Muscle of back (tissue), 11 donors: ENCODE measurements around the gene AGBL1. TPM values are rescaled to one million over a fixed set of nuclear protein-coding genes. Genes with fewer than 3 reads are reported as not detected.
"Not testable (repeated sequence)": the region's sequence is repeated elsewhere in the genome, so short reads cannot be mapped to it uniquely, and the experiment has no call there.

Experiments used
- DNase-seq, 3 donors: peaks; one replicate each; pipeline versions ENCODE4 v3.0.0 to v3.0.0-alpha.2; 2013
- polyA plus RNA-seq, 10 donors: library from polyadenylated mRNA; unstranded; fragments of 120-200 nt; gene quantifications; one replicate each; pipeline ENCODE4 v1.2.1, GENCODE V29; 2013; ENCODE audit not compliant: insufficient read length in 10 of 10

AGBL1 gene
- polyA plus RNA-seq, 10 donors: 4.3 to 22.4 (median 17.0) TPM

- DNase-seq: no peak
Observed at GRCh38 chr15:86870846-86871245, 791.2 kb downstream of the AGBL1 start.

DNA sequence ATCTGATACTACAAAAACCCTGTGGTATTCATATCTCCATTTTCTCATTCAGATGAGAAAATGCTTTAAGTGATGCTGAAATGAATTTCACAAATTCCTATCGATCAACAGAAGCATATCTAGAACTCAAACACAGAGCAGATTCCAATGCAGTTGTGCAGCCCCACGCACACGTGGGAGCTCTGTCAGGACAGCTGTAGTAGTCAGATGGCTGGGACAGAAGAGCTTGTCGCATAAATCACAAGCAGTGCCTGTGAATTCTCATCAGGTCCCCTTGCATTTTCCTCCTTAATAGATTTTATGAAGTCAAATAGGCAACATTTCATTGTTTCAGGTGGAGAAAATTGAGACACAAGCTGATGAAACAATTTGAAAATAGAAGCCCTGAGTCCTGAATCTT lies 792.3 kb downstream of the AGBL1 start:
- no peak for DNase-seq

GRCh38 chr15:86872782-86873181 lies 793.1 kb downstream of the AGBL1 start:
- DNase-seq: no peak

- no peak for DNase-seq
Observed at GRCh38 chr15:86875067-86875466, 795.4 kb downstream of the AGBL1 start.

DNA sequence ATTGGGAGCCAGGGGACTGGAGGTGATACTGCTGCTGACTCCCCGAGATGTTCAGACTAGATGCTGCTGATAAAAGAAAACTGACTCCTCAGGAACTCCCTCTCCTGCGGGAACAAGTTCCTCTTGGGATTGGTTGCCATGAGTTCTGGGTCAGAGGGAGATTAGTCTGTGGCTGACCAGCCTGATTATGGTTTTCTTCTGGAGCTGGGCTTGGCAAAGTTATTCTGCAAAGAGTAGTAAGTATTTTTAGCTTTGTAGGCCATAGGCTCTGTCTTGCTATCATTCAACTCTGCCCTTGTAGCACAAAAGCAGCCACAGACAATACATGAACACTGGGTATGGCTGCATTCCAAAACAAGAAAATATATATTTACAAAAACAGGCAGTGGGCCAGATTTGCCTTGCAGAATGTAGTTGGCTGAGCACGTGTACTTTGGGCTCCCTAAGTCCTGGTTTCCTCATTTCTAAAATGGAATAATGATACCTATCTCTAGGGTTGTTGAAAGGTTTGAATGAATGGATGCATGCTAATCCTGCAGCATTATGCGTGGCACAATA lies 796.8 kb downstream of the AGBL1 start:
- no peak for DNase-seq

DNA sequence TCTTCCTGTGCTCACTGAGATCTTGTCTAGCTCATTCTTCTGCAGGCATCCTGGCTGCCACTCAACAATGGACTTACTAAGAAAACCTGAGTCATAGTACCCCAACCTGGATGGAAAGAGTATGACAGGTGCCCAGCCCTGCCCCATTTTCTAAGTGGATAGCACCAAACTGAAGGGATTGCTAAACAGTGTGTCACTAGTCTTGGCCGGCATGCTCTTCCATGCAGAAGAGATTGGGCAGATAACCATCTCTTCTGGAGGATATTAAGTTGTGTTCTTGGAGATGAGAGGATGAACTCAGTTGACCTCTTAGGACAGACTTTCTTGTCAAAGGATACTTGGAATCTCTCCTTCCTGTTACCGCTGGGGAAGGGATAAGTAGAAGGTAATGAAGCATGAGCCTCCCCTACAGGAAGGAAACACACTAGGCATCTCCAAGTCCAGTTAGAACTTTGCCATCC lies 797.5 kb downstream of the AGBL1 start:
- no peak for DNase-seq

DNA sequence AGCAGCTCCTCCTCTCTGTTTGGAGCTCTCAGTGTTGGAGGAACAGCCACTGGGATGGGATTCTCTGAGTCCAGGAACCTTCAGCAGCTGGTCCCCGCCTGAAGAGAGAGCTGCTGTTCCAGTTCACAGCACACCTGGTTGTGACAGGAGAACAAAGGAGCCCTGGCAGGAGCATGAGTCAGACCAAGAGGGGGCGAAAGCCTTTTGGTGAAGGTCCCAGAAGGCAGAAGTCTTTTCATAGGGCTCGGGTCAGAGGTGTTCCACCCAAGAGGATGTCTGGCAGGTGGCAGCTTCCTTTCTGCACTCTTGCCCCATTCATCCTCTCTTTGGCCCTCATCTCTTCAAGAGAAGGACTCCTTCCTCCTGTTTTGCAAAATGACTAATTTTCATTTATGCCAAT lies 799.2 kb downstream of the AGBL1 start:
- DNase-seq: not testable (repeated sequence)

- DNase-seq: no peak
Observed at GRCh38 chr15:86879250-86880229, 799.9 kb downstream of the AGBL1 start.

GRCh38 chr15:86885616-86886015 lies 805.9 kb downstream of the AGBL1 start:
- DNase-seq: no peak

DNA sequence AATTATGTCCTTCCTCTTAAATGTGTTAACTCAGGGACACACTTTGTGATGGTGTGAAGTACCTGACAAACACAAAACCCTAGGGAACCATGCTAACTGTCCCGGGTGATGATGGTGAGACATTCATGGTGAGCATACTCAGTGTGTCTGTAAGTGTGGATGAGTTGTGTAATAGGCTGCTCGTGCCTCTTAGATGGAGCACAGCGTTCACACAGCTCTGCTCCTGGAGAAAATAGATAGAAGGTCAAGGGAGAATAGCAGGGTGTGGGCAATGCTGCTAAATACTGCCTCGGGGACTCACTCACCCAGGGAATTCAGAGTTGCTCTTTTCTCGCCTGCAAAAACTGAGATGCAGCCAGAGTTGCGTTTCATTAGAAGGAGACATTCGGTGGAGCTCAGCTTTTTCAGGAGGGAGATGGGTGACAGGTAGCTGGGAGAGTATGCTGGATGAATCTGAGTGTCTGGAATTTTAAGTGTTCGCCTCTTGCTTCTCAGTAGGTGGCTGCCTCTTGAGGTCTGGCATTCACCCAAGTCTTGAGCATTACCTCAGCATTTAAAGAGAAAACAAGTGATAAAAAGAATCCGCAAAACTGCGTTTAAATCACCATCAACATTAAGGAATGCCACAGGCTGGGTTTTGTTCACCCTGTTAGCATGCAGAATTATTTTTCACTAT lies 813.2 kb downstream of the AGBL1 start:
- DNase-seq: peak in 1 of 3 donors; percentile 48

- peak in 1 of 3 donors; percentile 6 for DNase-seq
Observed at GRCh38 chr15:86894269-86894668, 814.6 kb downstream of the AGBL1 start.

DNA sequence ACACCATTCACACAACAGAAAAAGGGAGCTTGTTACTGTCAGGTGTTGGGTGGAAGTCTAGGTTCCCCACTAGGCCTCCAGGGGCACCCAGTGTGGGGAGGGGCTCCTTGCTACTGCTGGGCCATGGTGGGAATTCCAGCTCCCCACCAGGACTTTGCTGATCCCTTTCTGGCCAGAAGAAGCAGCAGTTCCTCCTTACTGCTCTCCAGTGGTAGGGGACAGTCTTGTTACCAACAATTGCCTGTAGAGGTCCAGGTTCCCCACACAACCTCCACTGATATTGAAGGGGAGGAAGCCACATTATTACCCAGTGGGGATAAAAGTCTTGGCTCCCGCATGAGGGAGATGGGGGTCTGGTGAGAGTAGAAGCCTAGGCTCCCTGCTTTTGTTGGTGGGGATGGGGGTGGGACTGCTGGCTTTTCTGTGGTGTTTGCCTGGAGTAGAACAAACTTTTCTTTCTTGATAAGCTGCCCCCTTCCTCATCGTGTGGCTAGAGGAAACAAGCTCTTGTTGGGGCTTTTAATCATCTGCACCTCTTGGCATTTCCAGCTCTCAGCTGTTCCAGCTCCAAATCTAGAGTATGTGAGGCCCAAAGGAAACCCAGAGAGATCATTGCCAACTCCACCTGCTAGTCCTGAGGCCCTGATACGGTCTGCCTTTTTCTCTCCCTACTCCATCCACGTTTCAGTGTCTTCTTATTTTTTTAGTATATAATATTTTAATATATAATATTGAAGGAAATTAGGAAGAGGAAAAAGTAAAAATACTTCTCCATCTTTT lies 824.2 kb downstream of the AGBL1 start:
- no peak for DNase-seq

- DNase-seq: no peak
Observed at GRCh38 chr15:86905625-86906256, 826.1 kb downstream of the AGBL1 start.

DNA sequence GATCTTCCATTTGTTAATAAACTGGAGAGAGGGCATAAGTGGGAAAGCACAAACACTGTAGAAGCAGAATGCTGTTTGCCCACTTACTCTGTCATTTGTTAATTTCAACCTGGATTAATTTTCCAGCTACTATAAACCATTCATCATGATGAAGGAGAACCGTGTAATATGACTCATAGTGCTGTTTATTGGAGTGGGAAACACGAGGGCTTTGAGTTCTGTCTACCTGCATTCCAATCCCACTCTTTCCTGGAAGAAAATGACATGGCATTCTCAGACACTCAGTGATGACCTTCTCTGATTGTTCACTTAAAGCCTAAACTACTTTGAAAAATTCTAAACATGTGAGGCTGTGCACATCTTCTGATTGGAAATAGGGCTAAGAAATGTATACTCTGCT lies 826.7 kb downstream of the AGBL1 start:
- no peak for DNase-seq

GRCh38 chr15:86911022-86911421 lies 831.4 kb downstream of the AGBL1 start:
- DNase-seq: no peak

GRCh38 chr15:86912661-86913060 lies 833.0 kb downstream of the AGBL1 start:
- no peak for DNase-seq

DNA sequence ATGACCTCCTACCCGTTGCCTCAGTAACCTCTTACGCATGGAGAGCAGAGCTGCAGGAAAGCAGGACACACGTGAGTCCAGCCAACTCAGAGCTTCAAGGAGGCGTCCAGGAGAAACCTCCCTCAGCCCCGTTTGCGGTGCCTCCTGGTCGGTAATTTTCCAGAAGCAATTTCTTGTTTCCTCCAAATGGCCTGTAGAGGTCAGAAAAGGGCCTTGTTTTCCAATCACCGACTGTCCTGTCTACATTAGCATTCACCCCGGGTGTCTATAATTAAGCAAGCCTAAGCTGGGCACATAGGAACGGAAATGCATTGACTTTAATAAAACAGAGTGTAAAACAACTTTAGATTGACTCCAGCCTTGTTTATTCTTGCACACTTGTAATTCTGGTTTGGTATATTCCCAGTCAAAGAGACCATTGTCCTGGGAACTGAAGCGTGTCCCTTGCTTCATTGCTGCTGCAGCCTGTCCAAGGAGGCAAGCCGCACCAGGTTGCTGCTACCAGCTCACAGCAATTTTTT lies 836.2 kb downstream of the AGBL1 start:
- DNase-seq: peak; percentile 24 to 53 (median 40)

DNA sequence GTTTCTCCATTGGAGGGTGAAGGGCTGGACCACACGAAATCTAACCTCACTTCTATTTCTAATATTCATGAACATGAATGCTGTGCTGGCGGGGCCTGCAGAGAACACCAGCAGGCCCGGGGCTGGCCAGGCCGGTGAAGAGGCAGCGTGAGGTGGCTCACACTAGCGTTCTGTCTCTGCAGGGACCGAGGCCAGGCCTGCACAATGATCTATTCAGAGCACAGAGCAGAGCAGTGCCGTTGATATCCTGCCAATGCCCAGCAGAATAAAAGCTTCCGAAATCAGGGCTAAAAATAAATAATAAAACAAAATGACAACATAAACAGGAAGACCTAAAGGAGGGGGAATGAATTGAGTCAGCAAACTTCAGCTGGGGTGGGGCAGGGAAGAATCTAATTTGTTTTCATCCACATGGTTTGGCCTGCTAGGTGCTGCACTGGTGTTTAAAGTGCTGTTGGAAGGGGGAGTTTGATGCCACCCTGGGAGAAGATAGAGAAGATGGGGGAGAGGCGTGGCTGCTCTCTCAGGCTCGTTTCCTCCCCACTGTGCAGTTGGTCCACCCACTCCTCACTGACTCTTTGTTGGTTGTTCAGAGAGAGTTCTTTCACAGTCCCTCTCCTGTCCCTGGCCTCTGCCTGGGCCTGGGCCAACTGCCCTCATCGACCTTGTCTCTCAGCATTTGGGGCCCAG lies 837.1 kb downstream of the AGBL1 start:
- DNase-seq: peak in 1 of 3 donors; percentile 15

DNA sequence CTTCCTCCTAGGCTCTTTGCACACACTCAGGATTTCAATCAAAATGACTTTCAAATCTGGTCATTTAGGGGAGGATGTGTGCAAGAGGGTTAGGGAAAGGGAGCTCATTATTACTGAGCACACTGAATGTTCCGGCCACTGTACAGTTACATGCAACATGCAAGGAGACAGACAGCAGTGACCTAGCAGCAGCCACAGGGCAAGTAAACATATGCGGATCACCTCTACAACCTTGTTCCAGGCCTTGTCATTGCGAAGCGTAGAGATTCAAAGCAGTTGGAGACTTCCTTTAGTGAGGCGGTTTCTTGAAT lies 837.6 kb downstream of the AGBL1 start:
- DNase-seq: no peak

DNA sequence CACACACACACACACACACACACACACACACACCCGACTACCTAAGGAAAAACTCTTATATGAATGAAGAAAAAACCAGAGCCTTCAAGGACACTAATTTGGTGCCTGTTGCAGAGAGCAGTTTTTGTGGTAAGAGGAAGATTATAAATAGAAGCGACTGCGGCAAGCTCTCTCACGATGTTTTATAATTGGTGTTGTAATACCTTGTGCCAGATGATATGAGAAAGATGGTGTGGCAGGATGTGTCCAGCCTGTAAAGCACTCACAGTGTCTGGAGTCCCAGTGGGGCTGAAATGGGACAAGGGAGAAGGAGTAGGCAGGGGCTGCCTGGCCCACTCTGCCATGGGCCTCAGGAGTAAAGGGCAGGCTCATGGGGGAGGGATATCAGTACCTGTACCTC lies 839.9 kb downstream of the AGBL1 start:
- no peak for DNase-seq

DNA sequence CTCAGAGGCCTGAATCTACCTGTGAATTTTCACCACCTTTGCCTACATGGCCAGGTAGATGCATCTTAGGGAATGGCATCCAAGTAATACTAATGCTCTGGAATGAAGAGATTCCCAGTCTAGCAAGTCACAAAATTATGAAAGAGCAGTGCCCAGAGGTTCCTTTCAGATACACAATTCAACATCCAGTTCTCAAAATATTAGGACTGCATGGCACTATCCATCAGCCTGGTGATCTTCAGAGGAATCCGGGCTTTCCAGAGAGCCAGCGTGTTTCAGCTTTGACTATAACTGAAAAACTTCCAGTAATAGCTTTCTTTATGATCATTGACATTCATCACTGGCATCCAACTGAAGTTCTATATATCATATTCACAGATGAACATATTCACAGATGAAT lies 849.8 kb downstream of the AGBL1 start:
- DNase-seq: no peak
